IMR-90 (cell line): ENCODE data around the gene LCP1. TPM values are rescaled to one million over a fixed set of nuclear protein-coding genes. Genes with fewer than 3 reads are reported as not detected.

Experiments used
- ATAC-seq: fragments of 200-7000 bp; cut with Tn5 transposase; 2 replicates; pipeline ENCODE4 v1.9.1; 2020; ENCODE audit warnings: low read depth, mild to moderate bottlenecking, moderate library complexity
- BruUV-seq: library from RNA; stranded (reverse); fragments of 400-500 nt; replicated peaks from 2 replicates; lab custom pipeline; 2021; lab: Mats Ljungman, UMichigan
- CTCF ChIA-PET: fragments of 300-600 bp; formaldehyde crosslinking; extraction: SDS; loops from one replicate; lab custom pipeline; 2021; ENCODE audit warnings: antibody characterized with exemption; lab: Yijun Ruan, JAX
- POLR2A ChIA-PET: fragments of 300-600 bp; sonication (Branson Sonifier 250); formaldehyde crosslinking; loops from one replicate; lab custom pipeline; 2022; ENCODE audit warnings: antibody characterized with exemption; ENCODE audit not compliant: unreplicated experiment; lab: Charles Lee
- DNase-seq: peaks from one replicate; pipeline ENCODE4 v3.0.0; 2013
- H2AFZ ChIP-seq: replicated peaks from 2 replicates; pipeline ENCODE3; 2013; ENCODE audit warnings: low read length, mild to moderate bottlenecking; ENCODE audit not compliant: poor library complexity
- H2AK5ac ChIP-seq: 2 replicates; pipeline ENCODE4 v1.6.1; 2013; ENCODE audit warnings: low read depth, low read length, inconsistent platforms
- H2AK9ac ChIP-seq: replicated peaks from 2 replicates; pipeline ENCODE3; 2013; ENCODE audit warnings: mild to moderate bottlenecking, low read depth, low read length, moderate library complexity; ENCODE audit not compliant: poor library complexity
- H2BK120ac ChIP-seq: 2 replicates; pipeline ENCODE4 v1.6.1; 2013; ENCODE audit warnings: low read depth, low read length, inconsistent platforms
- H2BK15ac ChIP-seq: 3 replicates; pipeline ENCODE4 v1.6.1; 2013; ENCODE audit warnings: low read depth, low read length, inconsistent platforms
- H2BK20ac ChIP-seq: 2 replicates; pipeline ENCODE4 v1.6.1; 2013; ENCODE audit warnings: low read depth, mild to moderate bottlenecking, inconsistent platforms, low read length, moderate library complexity
- H2BK5ac ChIP-seq: 2 replicates; pipeline ENCODE4 v1.6.1; 2013; ENCODE audit warnings: mild to moderate bottlenecking, low read depth, low read length, inconsistent platforms; ENCODE audit not compliant: poor library complexity, severe bottlenecking
- H3K14ac ChIP-seq: replicated peaks from 2 replicates; pipeline ENCODE4 v1.6.1; 2013; ENCODE audit warnings: low read depth, low read length, inconsistent platforms
- H3K18ac ChIP-seq: 2 replicates; pipeline ENCODE4 v1.6.1; 2013; ENCODE audit warnings: low read depth, low read length, control low read depth
- H3K23ac ChIP-seq: 2 replicates; pipeline ENCODE4 v1.6.1; 2013; ENCODE audit warnings: low read depth, low read length, inconsistent platforms
- H3K27ac ChIP-seq: 2 replicates; pipeline ENCODE4 v1.5.1; 2013; ENCODE audit warnings: mild to moderate bottlenecking, control low read depth, low read length; ENCODE audit not compliant: insufficient read depth
- H3K27me3 ChIP-seq: 2 replicates; pipeline ENCODE4 v1.6.1; 2013; ENCODE audit warnings: low read length; ENCODE audit not compliant: control insufficient read depth, insufficient read depth
- H3K36me3 ChIP-seq: 2 replicates; pipeline ENCODE4 v1.6.1; 2013; ENCODE audit warnings: low read length, mixed read lengths; ENCODE audit not compliant: control insufficient read depth, insufficient read depth
- H3K4ac ChIP-seq: 2 replicates; pipeline ENCODE4 v1.6.1; 2013; ENCODE audit warnings: low read depth, low read length, inconsistent platforms
- H3K4me1 ChIP-seq: 2 replicates; pipeline ENCODE4 v1.6.1; 2013; ENCODE audit warnings: low read length, mixed read lengths; ENCODE audit not compliant: control insufficient read depth, insufficient read depth
- H3K4me2 ChIP-seq: 2 replicates; pipeline ENCODE4 v1.6.1; 2013; ENCODE audit warnings: low read depth, mild to moderate bottlenecking, control low read depth, low read length, moderate library complexity
- H3K4me3 ChIP-seq: 2 replicates; pipeline ENCODE4 v1.5.1; 2013; ENCODE audit warnings: low read depth, mild to moderate bottlenecking, control low read depth, low read length, moderate library complexity; ENCODE audit not compliant: insufficient read depth
- H3K56ac ChIP-seq: 2 replicates; pipeline ENCODE4 v1.6.1; 2013; ENCODE audit warnings: low read length, inconsistent platforms; ENCODE audit not compliant: insufficient read depth; ENCODE audit errors: extremely low read depth
- H3K79me1 ChIP-seq, 2 experiments: 2 replicates each; pipeline ENCODE4 v1.6.1; 2013; ENCODE audit warnings: low read length in 2 of 2, inconsistent platforms in 1 of 2, low read depth in 1 of 2
- H3K9ac ChIP-seq: 2 replicates; pipeline ENCODE4 v1.6.1; 2013; ENCODE audit warnings: low read depth, low read length, control low read depth
- H3K9me1 ChIP-seq: 2 replicates; pipeline ENCODE4 v1.6.1; 2013; ENCODE audit warnings: low read length, inconsistent platforms; ENCODE audit not compliant: insufficient read depth
- H3K9me3 ChIP-seq: 2 replicates; pipeline ENCODE4 v1.6.1; 2013; ENCODE audit warnings: low read length; ENCODE audit not compliant: control insufficient read depth, insufficient read depth
- H4K20me1 ChIP-seq: 2 replicates; pipeline ENCODE4 v1.6.1; 2013; ENCODE audit warnings: low read length, inconsistent platforms; ENCODE audit not compliant: insufficient read depth
- H4K5ac ChIP-seq: 2 replicates; pipeline ENCODE4 v1.6.1; 2013; ENCODE audit warnings: mild to moderate bottlenecking, low read depth, low read length, control low read depth
- H4K8ac ChIP-seq, 2 experiments: 2 replicates each; pipeline ENCODE4 v1.6.1; 2013; ENCODE audit warnings: low read depth in 2 of 2, low read length in 2 of 2, control low read depth in 1 of 2, inconsistent platforms in 1 of 2
- H4K91ac ChIP-seq: 2 replicates; pipeline ENCODE4 v1.6.1; 2013; ENCODE audit warnings: low read depth, low read length, inconsistent platforms; ENCODE audit not compliant: insufficient read depth
- BHLHE40 ChIP-seq: fragments of 150-350 bp; IDR thresholded peaks from 2 replicates; pipeline ENCODE4 v1.6.1; 2016; ENCODE audit warnings: mild to moderate bottlenecking, low read depth, low read length
- CEBPB ChIP-seq: IDR thresholded peaks from 2 replicates; pipeline ENCODE4 v1.6.1; 2012; ENCODE audit warnings: low read depth, low read length, improper control_type of control experiment
- CHD1 ChIP-seq: IDR thresholded peaks from 2 replicates; pipeline ENCODE4 v1.6.1; 2012; ENCODE audit warnings: low read depth, low read length, improper control_type of control experiment
- ELK1 ChIP-seq: fragments of 150-350 bp; IDR thresholded peaks from 2 replicates; pipeline ENCODE4 v1.6.1; 2016; ENCODE audit warnings: low read depth, mild to moderate bottlenecking, low read length, moderate library complexity, borderline replicate concordance
- FOS ChIP-seq: fragments of 150-350 bp; IDR thresholded peaks from 2 replicates; pipeline ENCODE4 v1.6.1; 2016; ENCODE audit warnings: low read depth, low read length
- MAFK ChIP-seq: IDR thresholded peaks from 2 replicates; pipeline ENCODE4 v1.6.1; 2012; ENCODE audit warnings: low read depth, low read length, improper control_type of control experiment
- MAZ ChIP-seq: IDR thresholded peaks from 2 replicates; pipeline ENCODE4 v1.6.1; 2012; ENCODE audit warnings: low read depth, mild to moderate bottlenecking, low read length, improper control_type of control experiment, moderate library complexity, borderline replicate concordance
- MXI1 ChIP-seq: IDR thresholded peaks from 2 replicates; pipeline ENCODE4 v1.6.1; 2012; ENCODE audit warnings: low read depth, mild to moderate bottlenecking, low read length, moderate library complexity, borderline replicate concordance
- NFE2L2 ChIP-seq: fragments of 150-350 bp; IDR thresholded peaks from 2 replicates; pipeline ENCODE4 v1.6.1; 2016; ENCODE audit warnings: low read depth, mild to moderate bottlenecking, low read length
- POLR2A ChIP-seq: IDR thresholded peaks from 2 replicates; pipeline ENCODE4 v1.6.1; 2012; ENCODE audit warnings: mild to moderate bottlenecking, low read depth, low read length
- RAD21 ChIP-seq: IDR thresholded peaks from 2 replicates; pipeline ENCODE4 v1.6.1; 2012; ENCODE audit warnings: low read length, improper control_type of control experiment
- RCOR1 ChIP-seq: IDR thresholded peaks from 2 replicates; pipeline ENCODE4 v1.6.1; 2012; ENCODE audit warnings: mild to moderate bottlenecking, low read length, improper control_type of control experiment; ENCODE audit not compliant: insufficient replicate concordance
- RFX5 ChIP-seq: IDR thresholded peaks from 2 replicates; pipeline ENCODE4 v1.8.0; 2012; ENCODE audit warnings: low read depth, mild to moderate bottlenecking, low read length, moderate library complexity
- SMC3 ChIP-seq: fragments of 150-350 bp; IDR thresholded peaks from 2 replicates; pipeline ENCODE4 v1.6.1; 2016; ENCODE audit warnings: low read depth, mild to moderate bottlenecking, antibody characterized with exemption, low read length, moderate library complexity
- USF2 ChIP-seq: fragments of 150-350 bp; IDR thresholded peaks from 2 replicates; pipeline ENCODE4 v1.6.1; 2017; ENCODE audit warnings: mild to moderate bottlenecking, antibody characterized with exemption, low read length, low read depth
- WGBS, 2 experiments: methylation state at CpG; one replicate each; pipeline versions ENCODE4 v1.1.5 to v1.1.7; 2013; ENCODE audit warnings: missing lambda C conversion rate in 2 of 2; ENCODE audit not compliant: insufficient read length in 1 of 2; ENCODE audit errors: extremely low coverage in 2 of 2; 5-methylcytosine and 5-hydroxymethylcytosine counted together
- dilution Hi-C: fragments of 300-500 bp; cut with HindIII; formaldehyde crosslinking; loops from one replicate; pipeline ENCODE4 v1.14.3; 2018; ENCODE audit warnings: low sequenced_read_pairs; ENCODE audit not compliant: unreplicated experiment
- in situ Hi-C: fragments of 300-500 bp; cut with MboI; formaldehyde crosslinking; loops from 3 replicates; pipeline ENCODE4 v1.14.3; 2019; ENCODE audit warnings: low sequenced_read_pairs, inconsistent platforms, mixed read lengths
- intact Hi-C: fragments of 100-400 bp; cut with micrococcal nuclease; formaldehyde crosslinking; loops from 2 replicates; pipeline ENCODE4 v1.10.0; 2022
- polyA plus RNA-seq, 3 experiments: library from polyadenylated mRNA; depleted of rRNA; stranded (reverse); fragments of >200 nt; gene quantifications; 2 replicates each; pipeline ENCODE4 v1.2.3, GENCODE V29; 2012; ENCODE audit warnings: low replicate concordance in 1 of 3
- total RNA-seq: library from RNA; depleted of rRNA; stranded (reverse); fragments of >200 nt; gene quantifications from 2 replicates; pipeline ENCODE4 v1.2.3, GENCODE V29; 2012
- TF ChIP-seq, protein P1 (sequence below): conservative IDR thresholded peaks from 2 replicates; pipeline ENCODE4 v1.5.1; 2012; ENCODE audit warnings: mild to moderate bottlenecking, low read depth, low read length, improper control_type of control experiment

Gene LCP1
- total and polyA plus RNA-seq, 2 of the 4 experiments (the other 2 are of a cell fraction): not detected

DNA sequence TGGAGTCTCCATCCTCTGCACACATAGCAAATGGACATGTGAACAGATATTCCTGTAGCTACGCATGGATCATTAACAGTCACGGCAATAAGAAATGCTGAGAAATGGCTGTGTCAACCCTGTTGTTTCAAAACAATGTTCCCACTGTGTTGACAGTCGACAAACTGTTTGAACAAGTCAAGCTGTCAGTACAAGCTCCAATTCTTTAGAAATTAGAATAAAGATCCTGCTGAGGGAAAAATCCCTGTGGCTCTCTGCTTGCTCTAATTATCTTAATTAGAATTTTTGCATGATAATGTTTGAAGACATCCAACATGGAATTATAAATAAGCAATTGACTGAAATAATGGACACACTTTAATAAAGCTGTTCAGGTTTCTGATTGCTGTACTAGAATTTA lies 39.2 kb downstream of the LCP1 start:
- in situ Hi-C loops: no loop called here
- H2AFZ ChIP-seq: no peak overlapping the region

More for the DNA sequence above, 39.2 kb downstream of the LCP1 start:
- H3K27me3 ChIP-seq: peaks cover 2% of the 10 kb centered on the region; the same call in 1 of the 2 replicates
- H2BK15ac ChIP-seq: no peak overlapping the region
- H3K4me3 ChIP-seq: no peak overlapping the region
- no peaks in the 10 kb centered on the region for H4K20me1 ChIP-seq
- H3K4ac ChIP-seq: no peak overlapping the region
- H3K36me3 ChIP-seq: no peaks in the 10 kb centered on the region
- TF ChIP-seq, protein P1, sequence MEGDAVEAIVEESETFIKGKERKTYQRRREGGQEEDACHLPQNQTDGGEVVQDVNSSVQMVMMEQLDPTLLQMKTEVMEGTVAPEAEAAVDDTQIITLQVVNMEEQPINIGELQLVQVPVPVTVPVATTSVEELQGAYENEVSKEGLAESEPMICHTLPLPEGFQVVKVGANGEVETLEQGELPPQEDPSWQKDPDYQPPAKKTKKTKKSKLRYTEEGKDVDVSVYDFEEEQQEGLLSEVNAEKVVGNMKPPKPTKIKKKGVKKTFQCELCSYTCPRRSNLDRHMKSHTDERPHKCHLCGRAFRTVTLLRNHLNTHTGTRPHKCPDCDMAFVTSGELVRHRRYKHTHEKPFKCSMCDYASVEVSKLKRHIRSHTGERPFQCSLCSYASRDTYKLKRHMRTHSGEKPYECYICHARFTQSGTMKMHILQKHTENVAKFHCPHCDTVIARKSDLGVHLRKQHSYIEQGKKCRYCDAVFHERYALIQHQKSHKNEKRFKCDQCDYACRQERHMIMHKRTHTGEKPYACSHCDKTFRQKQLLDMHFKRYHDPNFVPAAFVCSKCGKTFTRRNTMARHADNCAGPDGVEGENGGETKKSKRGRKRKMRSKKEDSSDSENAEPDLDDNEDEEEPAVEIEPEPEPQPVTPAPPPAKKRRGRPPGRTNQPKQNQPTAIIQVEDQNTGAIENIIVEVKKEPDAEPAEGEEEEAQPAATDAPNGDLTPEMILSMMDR: no peak
- TF ChIP-seq CEBPB (no peak), FOS (no peak), USF2 (no peak), BHLHE40 (no peak), RAD21 (no peak), POLR2A (no peak), MXI1 (no peak), SMC3 (no peak), NFE2L2 (no peak), RCOR1 (no peak), MAFK (no peak), ELK1 (no peak), CHD1 (no peak), RFX5 (no peak), MAZ (no peak)
- H3K18ac ChIP-seq: no peak overlapping the region
- intact Hi-C loops: no loop called here
- no peak overlapping the region for H2AK9ac ChIP-seq
- no peak overlapping the region for H3K27ac ChIP-seq
- no peak overlapping the region for H4K91ac ChIP-seq
- CTCF ChIA-PET: interaction anchor here (0.8 kb wide), 1 partner anchor 17 kb away, joined by 3 read pairs; no protein-coding TSS in a partner anchor
- H3K9ac ChIP-seq: no peak overlapping the region
- ATAC-seq: no peak
- H4K5ac ChIP-seq: no peak overlapping the region
- H2BK120ac ChIP-seq: no peak overlapping the region
- BruUV-seq: no TSS peak
- no peak overlapping the region for H2BK20ac ChIP-seq
- dilution Hi-C loops: no loop called here
- H3K9me1 ChIP-seq: no peaks in the 10 kb centered on the region
- no peak for DNase-seq
- no peaks in the 10 kb centered on the region for H3K9me3 ChIP-seq
- no peak overlapping the region for H3K56ac ChIP-seq
- no peaks in the 10 kb centered on the region for H3K79me1 ChIP-seq
- H2BK5ac ChIP-seq: no peak overlapping the region
- H4K8ac ChIP-seq: no peak overlapping the region
- no peak overlapping the region for H2AK5ac ChIP-seq
- H3K23ac ChIP-seq: no peak overlapping the region
- WGBS, 2 experiments: 44% methylated on average over 2 of the region's 3 CpGs; no CpG with 5 or more reads in 1 of the 2 experiments
- no peak overlapping the region for H3K14ac ChIP-seq
- no peak overlapping the region for H3K4me2 ChIP-seq
- POLR2A ChIA-PET: no interaction called here
- no peaks in the 10 kb centered on the region for H3K4me1 ChIP-seq
